NCI-H524 treated with DMSO at 0.1 percent for 48 hours (cell line): ENCODE results near the gene FUT3.
"Not testable (repeated sequence)": the region's sequence is repeated elsewhere in the genome, so short reads cannot be mapped to it uniquely, and the experiment has no call there.

ENCODE experiments used
- DNase-seq: peaks from one replicate; lab custom pipeline; 2025; lab: John Stamatoyannopoulos, UW

FUT3 gene

GRCh38 chr19:5851302-5851701 is at the start of gene FUT3:
Gene FUT3, minus strand, starts transcription at chr19:5851449.
- no peak for DNase-seq

GRCh38 chr19:5900976-5901375 is 49.7 kb upstream of the FUT3 start:
- no peak for DNase-seq

- no peak for DNase-seq
These were observed 48.7 kb upstream of the FUT3 start for GRCh38 chr19:5899728-5900526.

- DNase-seq: no peak
These were observed 46.1 kb upstream of the FUT3 start for GRCh38 chr19:5897189-5897969.

GRCh38 chr19:5896365-5897076 is 45.3 kb upstream of the FUT3 start:
- no peak for DNase-seq

- DNase-seq: no peak
These were observed 44.6 kb upstream of the FUT3 start for GRCh38 chr19:5895890-5896289.

GRCh38 chr19:5895409-5895808 is 44.2 kb upstream of the FUT3 start:
- DNase-seq: no peak

GRCh38 chr19:5894704-5895349 is 43.6 kb upstream of the FUT3 start:
- DNase-seq: no peak

GRCh38 chr19:5893907-5894703 is 42.9 kb upstream of the FUT3 start:
- DNase-seq: no peak

- DNase-seq: no peak
These were observed 42.2 kb upstream of the FUT3 start for GRCh38 chr19:5893296-5893903.

- DNase-seq: no peak
These were observed 41.6 kb upstream of the FUT3 start for GRCh38 chr19:5892772-5893275.

GRCh38 chr19:5891938-5892771 is 40.9 kb upstream of the FUT3 start:
- DNase-seq: no peak

GRCh38 chr19:5891572-5891937 is 40.3 kb upstream of the FUT3 start:
- DNase-seq: no peak

GRCh38 chr19:5890099-5890498 is 38.9 kb upstream of the FUT3 start:
- no peak for DNase-seq

GRCh38 chr19:5889288-5889971 is 38.2 kb upstream of the FUT3 start:
- DNase-seq: no peak

GRCh38 chr19:5884065-5884811 is 33.0 kb upstream of the FUT3 start:
- not testable (repeated sequence) for DNase-seq

GRCh38 chr19:5883157-5883873 is 32.1 kb upstream of the FUT3 start:
- DNase-seq: not testable (repeated sequence)
